Stimulated activated CD4-positive, alpha-beta T cell treated with anti-CD3 and anti-CD28 coated beads, Interleukin-15, amount 100 ng/mL, for 48 hours (primary cell): ENCODE measurements around the gene A3GALT2.
A peak's percentile ranks its signal among the peaks of the same experiment; 100 is the strongest.
"Not testable (repeated sequence)": the region's sequence is repeated elsewhere in the genome, so short reads cannot be mapped to it uniquely, and the experiment has no call there.

Experiments used
- DNase-seq, 2 donors: peaks; one replicate each; pipeline ENCODE4 v3.0.0-alpha.2; 2020; ENCODE audit warnings: low read depth in 2 of 2

The A3GALT2 gene

DNA sequence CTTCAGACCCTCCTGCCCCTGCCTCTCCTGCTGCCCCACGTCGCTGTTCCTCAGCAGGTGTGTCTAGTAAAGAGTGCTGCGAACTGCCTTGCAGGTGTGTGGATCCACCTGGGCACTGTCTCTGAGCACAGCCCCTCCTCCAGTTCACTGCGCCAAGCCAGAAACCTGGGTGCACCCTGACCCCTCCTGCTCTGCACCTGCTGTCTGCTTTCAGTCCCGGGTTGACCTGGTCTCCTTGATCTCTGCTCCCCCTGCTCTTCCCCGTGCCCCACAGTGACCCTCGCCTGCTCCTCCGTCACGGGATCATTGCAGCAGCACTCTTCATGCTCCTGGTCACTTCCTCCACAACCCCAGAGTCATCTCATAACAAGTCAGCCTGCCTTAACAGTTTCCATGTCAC lies 6.5 kb downstream of the A3GALT2 start:
- no peak for DNase-seq

DNA sequence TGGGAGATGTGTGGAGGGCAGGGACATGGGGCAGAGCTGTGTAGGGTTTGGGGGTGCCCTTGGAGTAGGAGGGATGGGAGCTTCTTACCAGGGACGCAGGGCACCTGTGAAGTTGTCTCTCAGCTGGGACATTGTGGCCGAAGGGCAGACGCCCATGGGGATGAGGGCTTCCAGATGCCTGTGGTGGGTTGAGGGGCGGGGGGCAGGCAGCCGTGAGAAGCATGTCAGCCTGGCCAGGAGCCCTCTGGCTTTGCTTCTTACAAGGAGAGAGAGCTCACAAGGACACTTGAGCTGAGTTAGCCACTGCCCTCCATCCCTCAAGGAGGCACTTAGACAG lies 8.5 kb downstream of the A3GALT2 start:
- DNase-seq, result no peak

DNA sequence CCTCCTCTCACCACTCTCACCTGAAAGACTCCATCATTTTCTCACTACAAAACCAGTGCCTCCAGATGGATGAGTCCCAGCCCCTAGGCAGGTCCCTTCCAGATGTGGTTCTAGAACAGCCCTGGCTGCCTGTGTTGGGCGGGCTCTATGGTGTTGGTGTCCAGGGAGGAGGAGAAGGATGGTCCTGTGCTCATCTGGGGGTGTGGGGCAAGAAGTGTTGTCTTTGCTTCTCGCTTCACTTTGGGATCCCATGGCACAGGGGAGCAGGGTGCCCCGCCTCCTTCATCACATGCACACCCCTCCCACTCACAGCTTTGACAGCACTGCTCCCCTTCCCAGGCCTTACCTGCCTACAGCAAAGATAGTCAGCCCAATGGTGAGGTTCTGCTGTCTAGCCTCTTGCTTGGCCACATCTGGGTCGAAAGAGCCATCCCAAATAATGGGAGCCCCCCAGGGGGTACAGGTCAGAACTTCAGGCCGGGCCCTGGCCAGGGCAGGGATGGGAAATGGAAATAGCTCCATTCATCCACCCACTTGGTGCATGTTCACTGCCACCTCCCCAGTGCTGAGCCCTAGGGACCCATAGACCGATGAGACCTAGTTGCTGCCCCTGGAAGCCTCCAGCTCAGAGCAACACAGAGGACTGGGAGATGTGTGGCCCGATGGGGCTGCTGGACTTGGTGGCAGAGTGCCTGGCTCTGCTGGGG lies 9.0 kb downstream of the A3GALT2 start:
- DNase-seq, result no peak

DNA sequence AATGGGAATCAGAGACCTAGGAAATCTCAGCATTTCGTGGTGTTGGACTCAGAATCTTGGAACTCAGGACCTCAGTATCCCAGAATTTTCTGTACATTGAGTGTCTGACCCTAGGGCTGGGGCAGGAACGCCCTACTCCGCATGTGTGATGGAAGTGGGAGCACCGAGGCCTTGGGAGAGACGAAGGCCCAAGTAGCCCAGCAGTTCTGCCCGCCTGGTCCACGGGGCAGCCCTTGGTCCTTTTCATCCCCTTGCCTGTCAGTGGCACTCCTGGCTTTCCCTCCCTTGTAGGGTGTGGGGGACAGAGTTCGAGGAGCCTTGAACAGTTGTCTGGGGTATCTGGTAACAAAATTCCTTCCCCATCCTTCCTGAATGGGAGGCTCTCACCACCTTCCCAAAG lies 10.2 kb downstream of the A3GALT2 start:
- no peak for DNase-seq

DNA sequence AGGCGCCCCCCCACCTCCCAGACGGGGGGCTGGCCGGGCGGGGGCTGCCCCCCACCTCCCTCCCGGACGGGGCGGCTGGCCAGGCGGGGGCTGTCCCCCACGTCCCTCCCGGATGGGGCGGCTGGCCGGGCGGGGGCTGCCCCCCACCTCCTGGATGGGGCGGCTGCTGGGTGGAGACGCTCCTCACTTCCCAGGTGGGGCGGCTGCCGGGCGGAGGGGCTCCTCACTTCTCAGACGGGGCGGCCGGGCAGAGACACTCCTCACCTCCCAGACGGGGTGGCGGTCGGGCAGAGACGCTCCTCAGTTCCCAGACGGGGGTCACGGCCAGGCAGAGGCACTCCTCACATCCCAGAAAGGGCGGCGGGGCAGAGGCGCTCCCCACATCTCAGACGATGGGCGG lies 11.5 kb downstream of the A3GALT2 start:
- not testable (repeated sequence) for DNase-seq

DNA sequence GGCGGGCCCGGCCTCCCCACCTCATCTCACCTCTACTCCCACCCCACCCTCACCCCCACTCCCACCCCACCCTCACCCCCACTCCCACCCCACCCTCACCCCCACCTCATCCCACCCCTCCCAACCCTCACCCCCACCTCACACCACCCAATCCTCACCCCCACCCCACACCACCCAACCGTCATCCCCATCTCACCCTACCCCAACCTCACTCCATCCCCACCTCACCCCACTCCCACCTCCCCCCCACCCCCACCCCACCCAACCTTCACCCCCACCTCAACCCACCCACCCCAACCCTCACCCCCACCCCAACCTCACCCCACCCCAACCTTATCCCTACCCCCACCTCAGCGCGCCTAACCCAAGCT lies 13.4 kb downstream of the A3GALT2 start:
- DNase-seq, result no peak

DNA sequence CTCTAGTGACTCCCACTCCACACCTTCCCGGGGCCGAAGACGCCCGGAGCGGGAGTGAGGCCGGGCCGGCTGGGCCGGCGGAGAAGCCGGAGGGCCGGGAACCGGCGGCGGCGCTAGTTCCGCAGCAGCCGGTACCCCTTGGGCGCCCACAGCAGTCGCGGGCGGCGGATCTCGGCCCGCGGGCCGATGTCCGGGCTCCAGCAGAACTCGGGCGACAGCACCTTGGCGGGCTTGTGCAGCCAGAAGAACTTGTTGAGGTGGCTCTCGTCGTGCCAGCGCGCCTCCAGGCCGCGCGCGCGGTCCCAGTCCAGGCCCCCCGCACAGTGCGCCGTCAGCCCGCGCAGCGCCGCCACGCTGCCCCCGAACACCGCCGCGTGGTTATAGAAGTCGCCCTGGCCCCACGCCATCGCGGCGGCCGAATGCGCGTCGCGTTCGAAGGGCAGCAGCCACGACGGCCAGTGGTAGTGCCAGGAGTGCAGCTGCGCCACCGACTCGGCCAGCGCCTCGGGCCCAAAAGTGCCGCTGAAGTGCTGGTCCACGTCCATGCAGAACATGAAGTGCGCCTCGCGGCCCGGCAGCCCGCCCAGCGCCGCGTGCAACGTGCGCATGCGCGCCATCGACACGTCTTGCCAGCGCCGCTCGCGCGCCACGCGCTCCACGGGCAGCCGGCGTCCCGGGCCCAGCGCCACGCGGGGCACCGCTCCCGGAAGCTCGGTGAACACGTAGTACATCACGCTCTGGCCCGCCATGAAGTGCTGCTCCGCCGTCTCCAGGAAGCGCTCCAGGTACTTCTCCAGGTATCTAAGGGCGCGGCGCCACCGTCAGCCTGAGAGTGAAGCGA lies 14.0 kb downstream of the A3GALT2 start:
- no peak for DNase-seq

DNA sequence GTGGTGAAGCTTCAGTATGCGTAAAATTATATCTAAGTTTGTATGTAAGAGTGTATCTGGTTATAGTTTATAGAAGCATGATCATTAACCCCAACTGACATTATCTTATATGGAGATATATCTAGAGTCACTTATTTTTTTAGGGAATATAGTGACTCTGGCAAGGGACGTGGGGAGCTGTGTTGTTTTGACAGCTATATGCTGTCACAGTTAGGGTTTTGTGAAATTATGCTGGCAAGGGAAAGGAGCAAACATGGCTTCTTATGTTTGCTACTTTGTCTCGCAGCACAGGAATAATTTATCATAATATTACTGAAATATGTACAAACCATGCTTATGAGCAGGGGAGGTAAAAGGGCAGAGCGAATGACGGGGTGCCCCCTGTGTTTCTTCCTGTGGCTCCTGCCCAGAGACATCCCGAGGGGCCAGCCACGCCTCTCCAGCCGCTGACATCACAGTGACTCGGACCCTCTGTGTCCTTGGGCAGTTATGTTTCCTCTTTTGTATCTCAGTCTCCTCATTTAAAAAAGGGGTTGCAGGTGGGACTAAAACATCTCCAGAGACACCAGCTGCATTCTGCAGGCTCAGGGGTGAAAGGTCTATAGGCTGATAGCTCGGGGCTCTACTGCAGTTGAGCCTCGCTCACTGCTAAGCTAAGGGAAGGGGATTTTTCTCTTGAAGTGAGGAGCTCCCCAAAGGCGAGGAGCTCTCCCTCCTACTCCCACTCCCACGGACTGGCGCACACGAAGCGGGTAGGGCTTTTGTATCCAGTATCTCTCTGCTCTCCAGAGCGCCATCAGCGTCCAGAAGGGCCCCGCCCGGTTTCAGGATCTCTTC lies 14.9 kb downstream of the A3GALT2 start:
- no peak for DNase-seq

DNA sequence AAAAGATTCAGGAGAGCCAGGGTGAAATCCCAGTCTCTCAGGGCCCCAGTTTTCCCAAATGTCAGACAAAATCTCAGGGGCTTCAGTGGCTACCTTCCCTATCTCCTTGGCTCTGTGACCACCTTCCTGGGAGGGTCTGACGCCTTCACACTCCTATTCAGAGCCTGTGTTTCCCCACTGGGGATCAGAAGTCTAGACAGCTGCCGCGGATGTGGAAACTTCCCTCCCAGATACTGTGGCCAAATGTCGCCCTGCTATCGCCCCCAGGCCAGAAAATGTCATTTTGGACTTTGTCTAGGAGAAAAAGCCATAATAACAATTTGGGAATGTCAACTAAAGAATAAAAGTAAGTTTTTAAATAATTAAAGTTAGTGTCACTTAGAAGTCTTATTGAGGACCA lies 15.9 kb downstream of the A3GALT2 start:
- no peak for DNase-seq

DNA sequence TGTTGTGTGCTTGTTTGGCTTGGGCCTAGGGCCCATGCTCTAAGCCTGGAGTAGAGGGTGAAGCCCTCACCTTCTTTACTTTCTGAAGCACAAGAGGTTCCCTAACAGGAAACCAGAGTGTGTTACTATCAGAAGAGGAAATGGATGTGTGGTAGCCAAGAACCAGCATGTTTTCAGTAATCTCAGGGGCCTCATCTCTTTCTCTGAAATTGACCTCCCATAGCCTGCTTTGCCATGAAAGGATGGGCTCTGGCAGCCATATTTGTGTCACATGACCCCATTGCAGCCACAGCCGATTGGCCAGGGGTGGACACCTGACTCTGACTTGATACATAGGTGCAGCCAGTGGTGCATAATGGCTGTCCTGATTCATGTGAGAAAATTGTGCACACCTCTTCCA lies 18.6 kb downstream of the A3GALT2 start:
- DNase-seq, result peak in 1 of 2 donors; percentile 11

DNA sequence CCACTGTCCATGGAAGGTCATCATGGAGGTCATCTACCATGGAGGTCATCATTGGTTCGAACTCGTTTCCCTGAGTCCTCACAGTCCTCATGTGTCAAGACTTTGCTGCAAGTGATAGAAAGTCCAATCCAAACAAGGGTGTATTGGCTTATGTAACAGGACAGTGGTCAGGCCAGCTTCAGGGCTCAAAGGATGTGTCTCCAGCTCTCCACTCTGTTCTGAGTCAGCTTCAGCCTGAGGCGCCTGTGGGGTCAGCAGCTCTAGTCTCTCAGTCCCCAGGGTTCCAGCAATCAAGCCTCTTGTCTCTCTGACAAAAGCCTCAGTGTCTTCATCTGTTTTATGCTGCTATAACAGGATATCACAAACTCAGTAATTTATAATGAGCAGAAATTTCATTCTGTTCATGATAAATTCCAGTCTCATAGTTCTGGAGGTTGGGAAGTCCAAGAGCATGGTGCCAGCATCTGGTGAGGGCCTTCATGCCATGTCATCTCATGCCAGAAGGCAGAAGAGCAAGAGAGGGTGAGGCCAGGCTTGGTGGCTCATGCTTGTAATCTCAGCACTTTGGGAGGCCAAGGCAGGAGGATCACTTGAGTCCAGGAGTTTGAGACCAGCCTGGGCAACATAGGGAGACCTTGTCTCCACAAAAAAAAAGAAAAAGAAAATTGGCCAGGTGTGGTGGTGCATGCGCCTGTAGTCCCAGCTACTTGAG lies 19.5 kb downstream of the A3GALT2 start:
- DNase-seq, result no peak

DNA sequence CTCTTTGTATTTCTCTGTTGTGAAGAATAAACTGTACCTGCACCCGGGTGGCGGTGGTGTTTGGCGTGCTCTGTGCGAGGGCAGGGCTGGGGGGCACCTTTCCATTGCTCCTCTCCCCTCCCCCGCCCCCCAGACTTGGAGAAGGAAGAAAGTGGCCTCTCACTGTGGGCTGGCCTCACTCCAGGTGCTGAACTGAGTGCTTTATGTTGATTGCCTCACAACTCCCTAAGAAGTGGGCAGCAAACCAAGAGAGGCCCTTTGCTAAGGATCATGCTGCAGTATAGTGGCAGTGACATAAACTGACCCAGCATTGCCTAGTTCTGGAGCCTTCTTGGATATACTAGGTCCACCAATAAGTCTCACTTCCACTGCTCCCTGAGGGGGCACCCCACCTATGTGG lies 20.2 kb downstream of the A3GALT2 start:
- no peak for DNase-seq

DNA sequence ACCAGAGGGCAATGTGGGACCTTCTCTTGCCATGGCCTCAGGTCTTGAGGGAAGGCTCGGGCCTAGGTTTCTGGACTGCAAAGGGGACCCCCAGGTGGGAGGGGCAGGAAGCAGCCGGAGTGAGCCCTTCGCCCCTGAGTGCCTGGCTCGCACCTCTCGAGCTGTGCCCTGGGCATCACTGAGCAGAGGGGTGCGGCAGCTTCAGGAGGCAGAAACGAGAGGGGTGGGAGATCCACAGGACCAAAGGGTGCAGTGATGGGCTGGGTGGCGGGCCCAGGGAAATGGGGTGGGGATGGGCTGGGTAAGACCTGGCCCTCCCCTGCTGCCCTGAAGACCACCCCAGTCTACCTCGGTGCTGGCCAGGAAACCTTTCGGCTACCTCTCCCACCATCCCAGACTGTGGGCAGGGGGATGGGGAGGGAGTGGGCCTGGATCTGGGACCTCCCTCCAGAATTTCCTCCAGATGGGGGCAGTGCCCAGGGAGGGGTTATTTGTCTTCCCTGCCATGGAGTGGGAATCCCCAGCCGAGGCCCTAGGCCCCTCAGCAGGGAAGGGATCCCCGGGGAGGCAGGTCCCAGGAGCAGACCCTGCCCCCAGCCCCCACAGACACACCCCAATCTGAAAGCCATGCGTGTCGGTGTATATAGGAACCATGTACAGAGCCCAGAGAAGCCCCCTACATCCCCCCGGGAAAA lies 21.3 kb downstream of the A3GALT2 start:
- no peak for DNase-seq

DNA sequence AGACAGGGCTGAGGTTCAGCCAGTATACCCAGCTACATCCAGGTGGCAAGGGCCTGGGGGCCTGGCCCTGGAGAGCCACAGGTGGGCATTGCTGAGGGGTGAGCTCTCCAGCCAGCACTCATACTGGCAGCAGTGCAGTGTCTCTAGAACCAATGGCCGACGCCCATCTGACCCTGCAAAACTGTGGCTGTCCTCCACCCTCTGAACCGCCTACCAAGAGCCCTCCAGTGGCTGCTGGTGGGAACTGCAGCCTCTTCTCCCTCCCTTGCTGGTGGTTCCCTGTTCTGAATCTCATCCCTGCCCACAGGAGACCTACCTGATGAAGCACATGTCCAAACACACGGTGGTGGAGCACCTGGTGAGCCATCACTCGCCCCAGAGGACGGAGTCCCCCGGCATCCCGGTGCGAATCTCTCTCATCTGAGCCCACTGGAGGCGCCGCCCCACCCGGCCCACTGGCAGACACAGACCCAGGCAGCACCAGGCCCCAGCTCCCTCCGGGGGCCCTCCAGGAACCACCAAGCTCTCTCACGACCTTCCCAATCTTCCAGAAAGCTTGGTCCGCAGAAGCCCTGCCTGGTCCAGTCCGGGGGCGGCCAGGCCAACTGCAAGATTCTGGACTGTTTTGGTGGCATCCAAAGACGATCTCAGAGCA lies 22.1 kb downstream of the A3GALT2 start:
- peak; percentile 32 to 40 for DNase-seq

DNA sequence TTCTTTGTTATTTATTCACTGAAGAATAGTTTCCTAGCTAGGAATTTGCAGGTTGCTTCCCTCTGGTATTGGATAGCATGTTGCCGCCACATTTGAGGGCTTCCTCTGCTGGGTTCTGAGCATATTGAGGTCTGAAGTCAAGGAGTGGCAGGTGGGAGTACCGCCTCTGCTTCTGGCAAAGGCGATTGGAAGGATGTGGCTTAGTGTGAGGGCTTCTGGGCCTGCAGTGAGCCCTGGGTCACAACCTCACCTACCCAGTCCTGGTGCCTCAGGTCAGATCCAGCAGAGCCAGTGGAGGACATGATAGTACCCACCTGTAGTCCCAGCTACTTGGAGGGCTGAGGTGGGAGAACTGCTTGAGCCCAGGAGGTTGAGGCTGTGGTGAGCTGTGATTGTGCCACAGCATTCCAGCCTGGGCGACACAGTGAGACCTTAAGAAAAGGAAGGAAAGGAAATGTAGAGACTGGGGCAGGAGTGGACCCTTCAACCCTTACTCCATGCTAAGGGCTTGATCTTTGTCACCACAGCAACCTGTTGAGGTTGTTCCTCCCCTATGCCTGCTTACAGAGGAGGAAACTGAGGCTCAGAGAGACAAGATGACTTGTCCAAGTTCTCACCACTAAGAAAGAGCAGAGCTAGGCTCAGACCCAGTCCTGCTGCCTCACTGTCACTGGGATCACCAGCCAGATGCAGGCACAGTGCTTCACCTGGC lies 22.8 kb downstream of the A3GALT2 start:
- DNase-seq, result no peak

DNA sequence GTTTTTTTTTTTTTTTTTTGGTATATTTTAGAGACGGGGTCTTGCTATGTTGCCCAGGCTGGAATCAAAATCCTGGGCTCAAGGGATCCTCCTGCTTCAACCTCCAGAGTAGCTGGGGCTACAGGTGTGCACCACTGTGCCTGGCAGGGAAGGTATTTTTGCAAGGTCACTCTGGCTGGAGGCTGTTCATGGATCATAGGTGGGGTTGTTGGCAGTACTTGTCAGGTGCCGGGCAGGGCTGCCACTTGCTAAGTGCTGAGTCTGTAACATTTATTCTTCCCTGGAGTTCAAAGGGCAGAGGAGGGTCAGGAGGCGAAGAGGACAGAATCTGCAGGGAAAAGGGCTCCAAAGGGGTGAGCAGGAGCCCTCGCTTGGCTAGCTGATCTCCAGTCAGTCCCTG lies 24.1 kb downstream of the A3GALT2 start:
- DNase-seq, result no peak

DNA sequence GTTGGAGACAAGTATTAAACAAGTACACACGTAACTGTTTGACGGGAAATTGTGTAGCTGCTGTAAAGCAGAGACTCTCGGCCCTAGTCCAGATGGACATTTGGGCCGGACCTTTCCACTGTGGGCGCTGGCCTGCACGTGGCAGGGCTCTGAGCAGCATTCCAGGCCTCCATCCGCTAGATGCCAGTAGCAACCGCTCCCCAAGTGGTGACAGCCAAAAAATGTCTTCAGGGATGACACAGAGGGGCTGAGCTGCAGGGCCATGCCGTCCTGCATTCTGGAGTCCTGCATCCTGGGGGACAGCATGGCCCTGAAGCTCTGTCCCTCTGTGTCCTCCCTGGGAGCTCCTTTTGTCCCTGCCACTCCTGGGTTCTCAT lies 24.8 kb downstream of the A3GALT2 start:
- DNase-seq, result no peak

DNA sequence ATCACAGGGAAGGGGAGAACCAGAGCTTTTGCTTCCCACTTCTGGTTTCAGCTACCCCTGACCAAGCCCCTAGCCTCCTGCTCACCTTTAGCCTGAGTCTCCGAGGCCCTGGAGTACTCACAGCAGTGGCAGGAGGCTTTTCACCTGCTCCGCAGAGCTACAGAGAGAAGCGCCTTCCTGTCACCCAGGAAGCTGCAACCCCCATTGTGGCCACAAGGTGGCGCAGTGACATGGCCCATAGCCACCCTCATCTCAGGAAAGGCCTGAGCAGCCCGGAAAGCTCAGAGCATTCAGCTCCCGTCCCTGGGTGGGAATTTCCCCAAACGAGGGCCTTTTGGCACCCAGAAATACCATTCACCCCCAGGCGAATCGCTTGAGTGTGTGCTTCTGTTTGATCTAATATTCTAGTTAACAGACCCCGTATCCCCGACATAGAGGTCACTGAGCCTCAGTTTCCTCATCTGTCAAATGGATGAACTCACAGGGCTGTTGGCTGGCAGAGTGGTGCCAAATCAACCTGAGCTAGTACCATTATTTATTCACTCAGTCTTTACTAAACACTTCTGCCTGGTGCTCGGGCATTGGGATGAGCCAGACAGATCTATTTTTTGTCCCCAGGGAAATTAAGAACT lies 25.3 kb downstream of the A3GALT2 start:
- DNase-seq, result peak; percentile 71 to 84

DNA sequence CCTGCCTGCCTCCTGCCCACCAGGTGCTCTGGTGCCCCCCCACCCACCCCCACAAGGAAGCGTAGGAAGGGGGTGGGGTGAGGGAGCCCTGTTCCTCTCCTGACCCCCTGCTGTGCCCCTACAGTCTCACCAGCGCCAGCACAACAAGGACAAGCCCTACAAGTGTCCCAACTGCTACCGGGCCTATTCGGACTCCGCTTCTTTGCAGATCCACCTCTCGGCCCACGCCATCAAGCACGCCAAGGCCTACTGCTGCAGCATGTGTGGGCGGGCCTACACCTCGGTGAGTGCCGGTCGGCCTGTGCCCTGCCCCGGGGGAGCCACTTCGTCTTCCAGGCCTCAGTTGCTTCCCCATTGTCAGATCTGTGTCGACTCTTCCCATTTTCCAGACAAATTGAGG lies 25.9 kb downstream of the A3GALT2 start:
- no peak for DNase-seq
